ENCODE results near the gene CLIC2. TPM values are rescaled to one million over a fixed set of nuclear protein-coding genes. Genes with fewer than 3 reads are reported as not detected.

CLIC2 gene
- total RNA-seq, 1 donor from 2014 or later, result 11.7 TPM

DNA sequence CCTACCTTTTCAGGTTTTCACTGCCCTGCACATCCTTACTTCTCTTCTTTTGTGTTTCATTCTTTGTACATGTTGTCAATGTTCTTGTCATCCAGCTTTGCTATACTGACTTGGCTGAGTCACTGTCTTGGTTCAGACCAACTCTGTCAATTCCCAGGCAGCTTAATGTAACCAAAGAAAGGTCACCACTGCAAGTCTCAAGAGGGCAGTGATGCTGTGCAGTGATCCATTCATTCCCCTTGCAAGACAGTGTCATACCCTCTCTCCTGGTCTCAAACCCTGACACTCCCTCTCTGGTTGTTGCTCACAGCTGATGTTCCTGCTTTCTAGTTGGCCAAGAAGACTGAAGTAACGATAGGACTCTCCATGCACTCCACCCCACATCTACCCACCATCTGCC lies 87.7 kb downstream of the CLIC2 start:
- Histone ChIP-seq H3K4me3 (no peak overlapping the region), H3K9me3 (replicated peaks) (no peaks in the 10 kb centered on the region), H3K27ac (replicated peaks) (no peak overlapping the region), H3K4me1 (no peaks in the 10 kb centered on the region), H3K27me3 (ENCODE audit: low read depth) (no peaks in the 10 kb centered on the region), H3K36me3 (no peaks in the 10 kb centered on the region)
- no peak for DNase-seq
- TF ChIP-seq, protein P1, sequence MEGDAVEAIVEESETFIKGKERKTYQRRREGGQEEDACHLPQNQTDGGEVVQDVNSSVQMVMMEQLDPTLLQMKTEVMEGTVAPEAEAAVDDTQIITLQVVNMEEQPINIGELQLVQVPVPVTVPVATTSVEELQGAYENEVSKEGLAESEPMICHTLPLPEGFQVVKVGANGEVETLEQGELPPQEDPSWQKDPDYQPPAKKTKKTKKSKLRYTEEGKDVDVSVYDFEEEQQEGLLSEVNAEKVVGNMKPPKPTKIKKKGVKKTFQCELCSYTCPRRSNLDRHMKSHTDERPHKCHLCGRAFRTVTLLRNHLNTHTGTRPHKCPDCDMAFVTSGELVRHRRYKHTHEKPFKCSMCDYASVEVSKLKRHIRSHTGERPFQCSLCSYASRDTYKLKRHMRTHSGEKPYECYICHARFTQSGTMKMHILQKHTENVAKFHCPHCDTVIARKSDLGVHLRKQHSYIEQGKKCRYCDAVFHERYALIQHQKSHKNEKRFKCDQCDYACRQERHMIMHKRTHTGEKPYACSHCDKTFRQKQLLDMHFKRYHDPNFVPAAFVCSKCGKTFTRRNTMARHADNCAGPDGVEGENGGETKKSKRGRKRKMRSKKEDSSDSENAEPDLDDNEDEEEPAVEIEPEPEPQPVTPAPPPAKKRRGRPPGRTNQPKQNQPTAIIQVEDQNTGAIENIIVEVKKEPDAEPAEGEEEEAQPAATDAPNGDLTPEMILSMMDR (IDR thresholded peaks at IDR 0.05; ENCODE audit: borderline replicate concordance), result no peak
- intact Hi-C loops (cut with micrococcal nuclease), result no loop called here

DNA sequence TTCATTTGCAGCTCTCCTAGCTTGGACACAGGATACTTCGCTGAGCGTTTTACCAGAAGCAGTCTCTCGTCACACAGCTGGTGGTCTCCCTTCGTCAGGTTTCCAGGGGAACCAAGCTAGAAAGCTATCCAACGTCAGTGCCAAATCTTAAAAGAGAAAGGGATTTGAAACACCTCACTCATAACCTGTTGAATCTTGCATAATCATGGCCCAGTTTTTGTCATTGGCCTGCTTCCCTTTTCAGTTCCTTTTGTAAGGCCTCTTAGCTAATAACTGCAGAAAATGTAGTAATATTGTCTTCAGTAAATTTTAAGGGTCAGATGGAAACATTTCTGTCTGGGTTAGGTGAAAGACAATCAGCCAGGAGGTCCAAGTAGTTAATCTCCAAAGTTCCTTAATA lies 92.1 kb downstream of the CLIC2 start:
- Histone ChIP-seq H3K27ac (replicated peaks) (no peak overlapping the region), H3K27me3 (ENCODE audit: low read depth) (no peaks in the 10 kb centered on the region)
- no peak for DNase-seq

GRCh38 chrX:155237719-155238118 lies 96.7 kb downstream of the CLIC2 start:
- no peak overlapping the region for H3K4me3 ChIP-seq
- peaks cover 33% of the 10 kb centered on the region for H3K36me3 ChIP-seq
- DNase-seq, result no peak
- TF ChIP-seq, protein P1 (IDR thresholded peaks at IDR 0.05; ENCODE audit: borderline replicate concordance), result no peak
- no peaks in the 10 kb centered on the region for H3K27me3 ChIP-seq (ENCODE audit: low read depth)
- H3K27ac ChIP-seq (replicated peaks), result no peak overlapping the region
- H3K4me1 ChIP-seq, result no peaks in the 10 kb centered on the region
- intact Hi-C loops (cut with micrococcal nuclease), result no loop called here
- no peaks in the 10 kb centered on the region for H3K9me3 ChIP-seq (replicated peaks)

More for the DNA sequence above, 92.1 kb downstream of the CLIC2 start:
- H3K36me3 ChIP-seq, result peaks cover 18% of the 10 kb centered on the region
- TF ChIP-seq, protein P1 (IDR thresholded peaks at IDR 0.05; ENCODE audit: borderline replicate concordance), result no peak
- no peak overlapping the region for H3K4me3 ChIP-seq
- no peaks in the 10 kb centered on the region for H3K9me3 ChIP-seq (replicated peaks)
- H3K4me1 ChIP-seq, result no peaks in the 10 kb centered on the region
- intact Hi-C loops (cut with micrococcal nuclease), result no loop called here

DNA sequence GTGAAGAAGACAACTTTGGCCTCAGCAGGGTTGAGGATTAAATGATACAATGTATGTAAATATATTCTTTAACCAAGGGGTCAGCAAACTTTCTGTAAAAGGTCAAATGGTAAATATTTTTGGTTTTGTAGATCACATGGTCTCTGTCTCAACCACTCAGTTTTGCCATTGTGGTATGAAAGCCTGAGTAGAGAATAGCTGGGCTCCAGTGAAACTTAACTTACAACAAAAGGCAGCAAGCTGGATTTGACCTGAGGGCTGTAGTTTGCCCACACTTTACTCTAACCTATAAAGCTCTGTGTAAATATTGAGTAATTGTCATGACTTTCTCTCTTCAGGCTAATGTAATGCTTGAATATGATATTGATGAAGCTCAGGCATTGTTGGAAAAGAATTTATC lies 98.5 kb downstream of the CLIC2 start:
- no peak for DNase-seq
- intact Hi-C loops (cut with micrococcal nuclease), result no loop called here
- Histone ChIP-seq H3K9me3 (replicated peaks) (no peaks in the 10 kb centered on the region), H3K27ac (replicated peaks) (no peak overlapping the region), H3K27me3 (ENCODE audit: low read depth) (no peaks in the 10 kb centered on the region), H3K36me3 (peaks cover 37% of the 10 kb centered on the region), H3K4me1 (no peaks in the 10 kb centered on the region), H3K4me3 (no peak overlapping the region)
- TF ChIP-seq, protein P1 (IDR thresholded peaks at IDR 0.05; ENCODE audit: borderline replicate concordance), result no peak

- Histone ChIP-seq H3K27ac (replicated peaks) (no peak overlapping the region), H3K4me1 (no peaks in the 10 kb centered on the region), H3K4me3 (no peak overlapping the region), H3K9me3 (replicated peaks) (no peaks in the 10 kb centered on the region), H3K36me3 (peaks cover 34% of the 10 kb centered on the region), H3K27me3 (ENCODE audit: low read depth) (no peaks in the 10 kb centered on the region)
- no peak for DNase-seq
- TF ChIP-seq, protein P1 (IDR thresholded peaks at IDR 0.05; ENCODE audit: borderline replicate concordance), result no peak
- intact Hi-C loops (cut with micrococcal nuclease), result no loop called here
These were observed 103.3 kb downstream of the CLIC2 start for GRCh38 chrX:155231163-155231562.

Small RNA genes within 50 kb of the gene (microRNA-seq; reads per million reads assigned to microRNA genes)
- not detected for gene MIR1184-2

Other genes with a start within 250 kb of the CLIC2 start
- 63.9 TPM for gene VBP1, start 118.2 kb downstream of the CLIC2 start, total RNA-seq
- gene RAB39B, start 70.1 kb downstream of the CLIC2 start, total RNA-seq, result 0.11 TPM
- not detected for gene F8A2, start 47.5 kb upstream of the CLIC2 start, total RNA-seq
- gene F8A3, start 124.0 kb upstream of the CLIC2 start, total RNA-seq, result 0.19 TPM